Measurements from ENCODE around the gene NRP1. TPM values are rescaled to one million over a fixed set of nuclear protein-coding genes. Genes with fewer than 3 reads are reported as not detected.
"Not testable (repeated sequence)": the region's sequence is repeated elsewhere in the genome, so short reads cannot be mapped to it uniquely, and the experiment has no call there.

The NRP1 gene
- total RNA-seq, 2 donors from 2014 or later = 0.33 to 1.5 TPM

- no peak for ATAC-seq
- H3K27ac Mint-ChIP-seq = no peak overlapping the region
- H3K4me1 Mint-ChIP-seq (ENCODE audit: low read depth in 2 of 2) = no peaks in the 10 kb centered on the region
- peaks cover 12 to 30% of the 10 kb centered on the region in 2 donors for H3K27me3 Mint-ChIP-seq
- H3K4me3 Mint-ChIP-seq = no peak overlapping the region
- no peaks in the 10 kb centered on the region for H3K36me3 Mint-ChIP-seq
- DNase-seq (ENCODE audit: low spot score) = no peak
- H3K9me3 Mint-ChIP-seq = no peaks in the 10 kb centered on the region
Observed at GRCh38 chr10:33303988-33304387, 30.5 kb downstream of the NRP1 start.

GRCh38 chr10:33302208-33302829, 32.1 kb downstream of the NRP1 start:
- H3K27me3 Mint-ChIP-seq = peaks cover 12 to 30% of the 10 kb centered on the region in 2 donors
- ATAC-seq (no peak), DNase-seq (ENCODE audit: low spot score) (no peak)
- no peaks in the 10 kb centered on the region for H3K36me3 Mint-ChIP-seq
- H3K27ac Mint-ChIP-seq = no peak overlapping the region
- H3K4me1 Mint-ChIP-seq (ENCODE audit: low read depth in 2 of 2) = no peaks in the 10 kb centered on the region
- H3K9me3 Mint-ChIP-seq = no peaks in the 10 kb centered on the region
- no peak overlapping the region for H3K4me3 Mint-ChIP-seq

- ATAC-seq = no peak
- H3K9me3 Mint-ChIP-seq = no peaks in the 10 kb centered on the region
- DNase-seq (ENCODE audit: low spot score) = no peak
- no peaks in the 10 kb centered on the region for H3K36me3 Mint-ChIP-seq
- H3K4me3 Mint-ChIP-seq = no peak overlapping the region
- no peaks in the 10 kb centered on the region for H3K4me1 Mint-ChIP-seq (ENCODE audit: low read depth in 2 of 2)
- no peak overlapping the region for H3K27ac Mint-ChIP-seq
- peaks cover 12 to 30% of the 10 kb centered on the region in 2 donors for H3K27me3 Mint-ChIP-seq
Observed at GRCh38 chr10:33301097-33301789, 33.2 kb downstream of the NRP1 start.

- H3K4me1 Mint-ChIP-seq (ENCODE audit: low read depth in 2 of 2); H3K36me3 Mint-ChIP-seq; DNase-seq (ENCODE audit: low spot score); H3K4me3 Mint-ChIP-seq; H3K27ac Mint-ChIP-seq; ATAC-seq; H3K9me3 Mint-ChIP-seq: not testable (repeated sequence)
- H3K27me3 Mint-ChIP-seq = peaks cover 12 to 30% of the 10 kb centered on the region in 2 donors
Observed at GRCh38 chr10:33300544-33300943, 33.9 kb downstream of the NRP1 start.

GRCh38 chr10:33298893-33299292, 35.6 kb downstream of the NRP1 start:
- no peaks in the 10 kb centered on the region for H3K36me3 Mint-ChIP-seq
- ATAC-seq = no peak
- peaks cover 12 to 22% of the 10 kb centered on the region in 2 donors for H3K27me3 Mint-ChIP-seq
- H3K9me3 Mint-ChIP-seq = no peaks in the 10 kb centered on the region
- no peak overlapping the region for H3K27ac Mint-ChIP-seq
- no peak for DNase-seq (ENCODE audit: low spot score)
- no peaks in the 10 kb centered on the region for H3K4me1 Mint-ChIP-seq (ENCODE audit: low read depth in 2 of 2)
- H3K4me3 Mint-ChIP-seq = no peak overlapping the region

GRCh38 chr10:33298110-33298509, 36.4 kb downstream of the NRP1 start:
- Mint-ChIP-seq H3K4me3 (no peak overlapping the region), H3K36me3 (no peaks in the 10 kb centered on the region), H3K27ac (no peak overlapping the region), H3K27me3 (peaks cover 12 to 14% of the 10 kb centered on the region in 2 donors), H3K9me3 (no peaks in the 10 kb centered on the region), H3K4me1 (ENCODE audit: low read depth in 2 of 2) (no peaks in the 10 kb centered on the region)
- ATAC-seq (no peak), DNase-seq (ENCODE audit: low spot score) (no peak)

- peaks cover 4 to 7% of the 10 kb centered on the region in 2 donors for H3K27me3 Mint-ChIP-seq
- H3K27ac Mint-ChIP-seq = no peak overlapping the region
- DNase-seq (ENCODE audit: low spot score) (no peak), ATAC-seq (no peak)
- H3K4me1 Mint-ChIP-seq (ENCODE audit: low read depth in 2 of 2) = no peaks in the 10 kb centered on the region
- H3K4me3 Mint-ChIP-seq = no peak overlapping the region
- no peaks in the 10 kb centered on the region for H3K9me3 Mint-ChIP-seq
- H3K36me3 Mint-ChIP-seq = no peaks in the 10 kb centered on the region
Observed at GRCh38 chr10:33295851-33296250, 38.6 kb downstream of the NRP1 start.

GRCh38 chr10:33293531-33294170, 40.8 kb downstream of the NRP1 start:
- Mint-ChIP-seq H3K27me3 (peaks cover 15 to 18% of the 10 kb centered on the region in 2 donors), H3K9me3 (no peaks in the 10 kb centered on the region), H3K4me1 (ENCODE audit: low read depth in 2 of 2) (no peaks in the 10 kb centered on the region), H3K36me3 (no peaks in the 10 kb centered on the region), H3K27ac (no peak overlapping the region), H3K4me3 (no peak overlapping the region)
- ATAC-seq (no peak), DNase-seq (ENCODE audit: low spot score) (no peak)

- Mint-ChIP-seq H3K27ac (no peak overlapping the region), H3K36me3 (no peaks in the 10 kb centered on the region), H3K27me3 (peaks cover 18 to 21% of the 10 kb centered on the region in 2 donors), H3K9me3 (no peaks in the 10 kb centered on the region), H3K4me1 (ENCODE audit: low read depth in 2 of 2) (no peaks in the 10 kb centered on the region), H3K4me3 (no peak overlapping the region)
- ATAC-seq = no peak
- no peak for DNase-seq (ENCODE audit: low spot score)
Observed at GRCh38 chr10:33293076-33293475, 41.4 kb downstream of the NRP1 start.

- DNase-seq (ENCODE audit: low spot score) (no peak), ATAC-seq (no peak)
- H3K27ac Mint-ChIP-seq = no peak overlapping the region
- no peaks in the 10 kb centered on the region for H3K9me3 Mint-ChIP-seq
- no peaks in the 10 kb centered on the region for H3K36me3 Mint-ChIP-seq
- peaks cover 22 to 24% of the 10 kb centered on the region in 2 donors for H3K27me3 Mint-ChIP-seq
- H3K4me1 Mint-ChIP-seq (ENCODE audit: low read depth in 2 of 2) = no peaks in the 10 kb centered on the region
- no peak overlapping the region for H3K4me3 Mint-ChIP-seq
Observed at GRCh38 chr10:33291053-33291592, 43.3 kb downstream of the NRP1 start.

GRCh38 chr10:33290321-33291052, 44.0 kb downstream of the NRP1 start:
- Mint-ChIP-seq H3K27ac (no peak overlapping the region), H3K4me1 (ENCODE audit: low read depth in 2 of 2) (no peaks in the 10 kb centered on the region), H3K36me3 (no peaks in the 10 kb centered on the region), H3K27me3 (peaks cover 29% of the 10 kb centered on the region in 2 donors), H3K4me3 (no peak overlapping the region), H3K9me3 (no peaks in the 10 kb centered on the region)
- DNase-seq (ENCODE audit: low spot score) (no peak), ATAC-seq (no peak)

GRCh38 chr10:33289776-33290175, 44.7 kb downstream of the NRP1 start:
- H3K4me1 Mint-ChIP-seq (ENCODE audit: low read depth in 2 of 2) = no peaks in the 10 kb centered on the region

GRCh38 chr10:33288127-33288526, 46.3 kb downstream of the NRP1 start:
- Mint-ChIP-seq H3K4me3 (no peak overlapping the region), H3K9me3 (no peaks in the 10 kb centered on the region), H3K27ac (no peak overlapping the region), H3K4me1 (ENCODE audit: low read depth in 2 of 2) (no peaks in the 10 kb centered on the region), H3K27me3 (peaks cover 42 to 51% of the 10 kb centered on the region in 2 donors), H3K36me3 (no peaks in the 10 kb centered on the region)
- DNase-seq (ENCODE audit: low spot score) (no peak), ATAC-seq (no peak)

More at GRCh38 chr10:33289776-33290175, 44.7 kb downstream of the NRP1 start:
- Mint-ChIP-seq H3K27ac (no peak overlapping the region), H3K27me3 (peaks cover 34% of the 10 kb centered on the region in 2 donors), H3K4me3 (no peak overlapping the region), H3K9me3 (no peaks in the 10 kb centered on the region), H3K36me3 (no peaks in the 10 kb centered on the region)
- no peak for DNase-seq (ENCODE audit: low spot score)
- no peak for ATAC-seq

Measured in natural killer cell treated with Interleukin-12 subunit alpha and Interleukin-12 subunit beta and Interleukin-15 and Interleukin-18, amount 100 ng/mL, for 72 hours (primary cell).